HFF-Myc (cell line): ENCODE measurements around the gene PMPCA.

ENCODE experiments used
- DNase-seq: peaks from one replicate; pipeline ENCODE4 v3.0.0-alpha.2; 2011; ENCODE audit warnings: low read depth; ENCODE audit errors: extremely low read depth
- H3K4me3 ChIP-seq: replicated peaks from 2 replicates; pipeline ENCODE4 v1.5.1; 2011; ENCODE audit warnings: low read depth, mild to moderate bottlenecking, control low read depth, low read length
- TF ChIP-seq, protein P1 (sequence below): IDR thresholded peaks from 2 replicates; pipeline ENCODE4 v1.5.1; 2012; ENCODE audit warnings: mild to moderate bottlenecking, low read depth, low read length, control low read depth; ENCODE audit errors: missing control alignments

Gene PMPCA

DNA sequence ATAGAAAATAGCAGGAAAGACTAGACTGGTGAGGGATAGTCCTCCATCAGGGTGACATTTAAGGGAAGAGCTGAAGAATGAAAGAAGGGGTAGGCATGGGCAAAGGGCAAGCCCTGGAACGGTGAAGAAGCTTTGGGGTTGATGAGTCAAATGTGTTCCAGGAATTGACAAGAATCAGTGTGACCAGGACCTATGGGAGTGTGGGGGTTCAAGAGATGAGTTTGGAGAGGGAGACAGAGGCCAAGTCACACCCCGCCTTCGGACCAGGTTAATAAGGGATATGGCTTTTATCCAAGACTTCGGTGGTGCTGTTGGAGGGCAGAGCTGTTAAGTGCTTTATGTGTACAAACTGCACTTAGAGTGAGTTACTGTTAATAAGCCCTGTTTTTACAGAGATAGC lies 920 bp downstream of the PMPCA start:
- DNase-seq: no peak
- TF ChIP-seq, protein P1, sequence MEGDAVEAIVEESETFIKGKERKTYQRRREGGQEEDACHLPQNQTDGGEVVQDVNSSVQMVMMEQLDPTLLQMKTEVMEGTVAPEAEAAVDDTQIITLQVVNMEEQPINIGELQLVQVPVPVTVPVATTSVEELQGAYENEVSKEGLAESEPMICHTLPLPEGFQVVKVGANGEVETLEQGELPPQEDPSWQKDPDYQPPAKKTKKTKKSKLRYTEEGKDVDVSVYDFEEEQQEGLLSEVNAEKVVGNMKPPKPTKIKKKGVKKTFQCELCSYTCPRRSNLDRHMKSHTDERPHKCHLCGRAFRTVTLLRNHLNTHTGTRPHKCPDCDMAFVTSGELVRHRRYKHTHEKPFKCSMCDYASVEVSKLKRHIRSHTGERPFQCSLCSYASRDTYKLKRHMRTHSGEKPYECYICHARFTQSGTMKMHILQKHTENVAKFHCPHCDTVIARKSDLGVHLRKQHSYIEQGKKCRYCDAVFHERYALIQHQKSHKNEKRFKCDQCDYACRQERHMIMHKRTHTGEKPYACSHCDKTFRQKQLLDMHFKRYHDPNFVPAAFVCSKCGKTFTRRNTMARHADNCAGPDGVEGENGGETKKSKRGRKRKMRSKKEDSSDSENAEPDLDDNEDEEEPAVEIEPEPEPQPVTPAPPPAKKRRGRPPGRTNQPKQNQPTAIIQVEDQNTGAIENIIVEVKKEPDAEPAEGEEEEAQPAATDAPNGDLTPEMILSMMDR: no peak
- peak overlapping the region; percentile 93 for H3K4me3 ChIP-seq

- no peak for DNase-seq
- TF ChIP-seq, protein P1: no peak
- H3K4me3 ChIP-seq: no peak overlapping the region
Observed at GRCh38 chr9:136412962-136413361, 2.5 kb downstream of the PMPCA start.

- TF ChIP-seq, protein P1: no peak
- no peak for DNase-seq
- H3K4me3 ChIP-seq: no peak overlapping the region
Observed at GRCh38 chr9:136416427-136416826, 6.0 kb downstream of the PMPCA start.

DNA sequence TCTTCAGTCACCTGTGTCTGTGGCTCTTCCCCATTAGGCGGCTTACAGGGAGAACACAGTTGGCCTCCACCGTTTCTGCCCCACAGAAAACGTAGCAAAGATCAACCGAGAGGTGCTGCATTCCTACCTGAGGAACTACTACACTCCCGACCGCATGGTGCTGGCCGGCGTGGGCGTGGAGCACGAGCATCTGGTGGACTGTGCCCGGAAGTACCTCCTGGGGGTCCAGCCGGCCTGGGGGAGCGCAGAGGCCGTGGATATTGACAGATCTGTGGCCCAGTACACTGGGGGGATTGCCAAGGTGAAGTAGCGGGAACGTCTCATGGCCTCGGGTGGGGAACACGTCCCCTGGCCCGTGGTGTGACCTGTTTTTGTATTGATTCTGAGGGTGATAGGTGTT lies 6.5 kb downstream of the PMPCA start:
- TF ChIP-seq, protein P1: no peak
- no peak for DNase-seq
- no peak overlapping the region for H3K4me3 ChIP-seq

DNA sequence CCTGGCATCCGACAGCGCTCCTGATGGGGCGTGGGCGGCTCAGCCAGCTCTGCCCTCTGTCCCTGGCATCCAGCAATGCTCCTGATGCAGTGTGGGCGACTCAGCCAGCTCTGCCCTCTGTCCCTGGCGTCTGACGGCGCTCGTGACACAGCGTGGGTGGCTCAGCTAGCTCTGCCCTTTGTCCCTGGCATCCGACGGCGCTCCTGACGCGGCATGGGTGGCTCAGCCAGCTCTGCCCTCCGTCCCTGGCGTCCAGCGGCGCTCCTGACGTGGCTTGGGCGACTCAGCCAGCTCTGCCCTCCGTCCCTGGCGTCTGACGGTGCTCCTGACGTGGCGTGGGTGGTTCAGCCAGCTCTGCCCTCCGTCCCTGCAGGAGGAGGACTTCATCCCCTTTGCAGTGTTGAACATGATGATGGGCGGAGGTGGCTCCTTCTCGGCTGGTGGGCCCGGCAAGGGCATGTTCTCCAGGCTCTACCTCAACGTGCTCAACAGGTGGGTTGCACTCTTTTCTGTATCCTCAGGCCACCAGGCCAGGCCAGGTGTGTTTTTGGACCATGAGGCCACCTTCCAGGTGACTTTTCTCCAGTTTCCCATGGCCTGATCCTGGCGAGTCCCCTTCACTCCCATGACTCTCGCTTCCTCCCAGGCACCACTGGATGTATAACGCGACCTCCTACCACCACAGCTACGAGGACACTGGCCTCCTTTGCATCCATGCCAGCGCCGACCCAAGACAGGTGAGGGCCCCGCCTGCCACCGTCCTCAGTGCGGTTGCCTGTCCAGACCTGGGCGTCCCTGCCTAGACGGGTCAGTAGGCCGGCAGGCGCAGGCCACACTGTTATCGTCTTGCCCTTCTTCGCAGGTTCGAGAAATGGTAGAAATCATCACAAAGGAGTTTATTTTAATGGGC lies 8.0 kb downstream of the PMPCA start:
- TF ChIP-seq, protein P1: no peak
- H3K4me3 ChIP-seq: no peak overlapping the region
- DNase-seq: no peak

DNA sequence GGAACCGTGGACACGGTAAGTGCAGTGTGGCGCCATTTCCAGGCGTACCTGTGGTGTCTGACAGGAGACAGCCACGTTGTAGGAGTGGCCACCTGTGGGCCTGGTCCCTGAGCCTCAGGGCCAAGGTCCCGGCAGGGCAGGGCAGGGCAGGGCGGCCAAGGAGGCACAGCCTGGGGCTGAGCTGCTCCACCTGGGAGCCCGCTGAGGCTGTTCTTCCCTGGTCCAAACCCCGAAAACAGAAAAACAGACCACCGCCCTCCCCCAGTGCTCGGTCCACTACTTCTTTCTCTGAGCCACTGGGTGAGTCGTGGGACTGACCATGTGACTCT lies 8.6 kb downstream of the PMPCA start:
- DNase-seq: no peak
- H3K4me3 ChIP-seq: no peak overlapping the region
- TF ChIP-seq, protein P1: no peak

- no peak for DNase-seq
- TF ChIP-seq, protein P1: no peak
- no peak overlapping the region for H3K4me3 ChIP-seq
Observed at GRCh38 chr9:136421791-136422190, 11.3 kb downstream of the PMPCA start.
